H9 (cell line): ENCODE data around the gene PRSS56. TPM values are rescaled to one million over a fixed set of nuclear protein-coding genes. Genes with fewer than 3 reads are reported as not detected.

Experiments used
- DNase-seq: peaks from one replicate; pipeline ENCODE4 v3.0.0-alpha.2; 2017
- H2AFZ ChIP-seq: one replicate; pipeline ENCODE4 v1.6.1; 2013; ENCODE audit warnings: mild to moderate bottlenecking, low read length, control low read depth, moderate library complexity
- H2AK5ac ChIP-seq: 2 replicates; pipeline ENCODE4 v1.6.1; 2013; ENCODE audit warnings: low read length, control low read depth, mixed read lengths; ENCODE audit not compliant: insufficient read length
- H2BK120ac ChIP-seq: one replicate; pipeline ENCODE4 v1.6.1; 2013; ENCODE audit warnings: low read depth, mild to moderate bottlenecking, low read length, control low read depth, inconsistent platforms; ENCODE audit not compliant: poor library complexity, severe bottlenecking
- H2BK12ac ChIP-seq: 2 replicates; pipeline ENCODE4 v1.6.1; 2013; ENCODE audit warnings: low read length, control low read depth, mixed read lengths, low read depth; ENCODE audit not compliant: insufficient read length
- H2BK15ac ChIP-seq: 2 replicates; pipeline ENCODE4 v1.6.1; 2013; ENCODE audit warnings: low read depth, low read length, control low read depth
- H2BK20ac ChIP-seq: one replicate; pipeline ENCODE4 v1.6.1; 2013; ENCODE audit warnings: low read depth, mild to moderate bottlenecking, low read length, control low read depth, inconsistent platforms; ENCODE audit not compliant: poor library complexity, severe bottlenecking
- H2BK5ac ChIP-seq: 2 replicates; pipeline ENCODE4 v1.6.1; 2013; ENCODE audit warnings: low read length, control low read depth, mixed read lengths; ENCODE audit not compliant: insufficient read length
- H3K14ac ChIP-seq: 2 replicates; pipeline ENCODE4 v1.6.1; 2013; ENCODE audit warnings: low read length, control low read depth; ENCODE audit not compliant: insufficient read depth
- H3K18ac ChIP-seq: 2 replicates; pipeline ENCODE4 v1.6.1; 2013; ENCODE audit warnings: low read depth, mild to moderate bottlenecking, mixed read lengths, low read length, control low read depth; ENCODE audit not compliant: insufficient read length
- H3K23ac ChIP-seq: 2 replicates; pipeline ENCODE4 v1.6.1; 2013; ENCODE audit warnings: low read length, control low read depth, mixed read lengths, low read depth; ENCODE audit not compliant: insufficient read length
- H3K23me2 ChIP-seq: 2 replicates; pipeline ENCODE4 v1.6.1; 2013; ENCODE audit warnings: low read depth, mild to moderate bottlenecking, mixed read lengths, low read length, control low read depth; ENCODE audit not compliant: insufficient read length, poor library complexity, severe bottlenecking
- H3K27ac ChIP-seq: 2 replicates; pipeline ENCODE4 v1.5.1; 2013; ENCODE audit warnings: low read length, control low read depth, mixed read lengths, low read depth; ENCODE audit not compliant: insufficient read length
- H3K27me3 ChIP-seq: 2 replicates; pipeline ENCODE4 v1.6.1; 2013; ENCODE audit warnings: low read length, control low read depth, inconsistent platforms; ENCODE audit not compliant: insufficient read depth
- H3K4ac ChIP-seq: 2 replicates; pipeline ENCODE4 v1.6.1; 2013; ENCODE audit warnings: low read depth, mild to moderate bottlenecking, control low read depth, inconsistent platforms, low read length, moderate library complexity
- H3K4me1 ChIP-seq: 2 replicates; pipeline ENCODE4 v1.6.1; 2013; ENCODE audit warnings: low read length, control low read depth, inconsistent platforms; ENCODE audit not compliant: insufficient read depth
- H3K4me2 ChIP-seq: 2 replicates; pipeline ENCODE4 v1.6.1; 2013; ENCODE audit warnings: low read length, control low read depth, mixed read lengths; ENCODE audit not compliant: insufficient read length, insufficient read depth
- H3K56ac ChIP-seq: 2 replicates; pipeline ENCODE4 v1.6.1; 2013; ENCODE audit warnings: low read depth, mild to moderate bottlenecking, mixed read lengths, low read length, control low read depth; ENCODE audit not compliant: insufficient read length
- H3K79me1 ChIP-seq: 2 replicates; pipeline ENCODE4 v1.6.1; 2013; ENCODE audit warnings: low read depth, mild to moderate bottlenecking, moderate library complexity, low read length, control low read depth, inconsistent platforms; ENCODE audit not compliant: insufficient read depth, poor library complexity, severe bottlenecking
- H3K79me2 ChIP-seq: 2 replicates; pipeline ENCODE4 v1.6.1; 2013; ENCODE audit warnings: low read length, control low read depth, inconsistent platforms; ENCODE audit not compliant: insufficient read depth
- H3K9ac ChIP-seq: 2 replicates; pipeline ENCODE4 v1.6.1; 2013; ENCODE audit warnings: low read length, control low read depth, mixed read lengths; ENCODE audit not compliant: insufficient read length; ENCODE audit errors: extremely low read depth
- H3K9me3 ChIP-seq: one replicate; pipeline ENCODE4 v1.6.1; 2013; ENCODE audit warnings: low read depth, low read length, inconsistent platforms; ENCODE audit not compliant: control insufficient read depth
- H3T11ph ChIP-seq: one replicate; pipeline ENCODE4 v1.6.1; 2013; ENCODE audit warnings: mild to moderate bottlenecking, low read length, control low read depth, inconsistent platforms
- H4K20me1 ChIP-seq: one replicate; pipeline ENCODE4 v1.6.1; 2013; ENCODE audit not compliant: control insufficient read depth, insufficient read length, insufficient read depth
- H4K5ac ChIP-seq: 2 replicates; pipeline ENCODE4 v1.6.1; 2013; ENCODE audit warnings: low read depth, mild to moderate bottlenecking, mixed read lengths, low read length, control low read depth; ENCODE audit not compliant: insufficient read length
- H4K8ac ChIP-seq: replicated peaks from 2 replicates; pipeline ENCODE4 v1.6.1; 2013; ENCODE audit warnings: low read length, control low read depth, mixed read lengths, low read depth; ENCODE audit not compliant: insufficient read length
- H4K91ac ChIP-seq: 2 replicates; pipeline ENCODE4 v1.6.1; 2013; ENCODE audit warnings: low read depth, mild to moderate bottlenecking, moderate library complexity, mixed read lengths, low read length, control low read depth; ENCODE audit not compliant: insufficient read length
- H3K27ac Mint-ChIP-seq, 3 experiments: 2 replicates in 2 of 3; 3 replicates in 1 of 3; pipeline ENCODE4 v1.8.0; 2020 to 2021; ENCODE audit warnings: mixed read lengths in 3 of 3, mild to moderate bottlenecking in 1 of 3, moderate library complexity in 1 of 3
- H3K27me3 Mint-ChIP-seq: 2 replicates; pipeline ENCODE4 v1.8.0; 2021; ENCODE audit warnings: low read depth, mild to moderate bottlenecking, moderate library complexity, mixed read lengths
- H3K36me3 Mint-ChIP-seq, 3 experiments: 2 replicates in 2 of 3; 3 replicates in 1 of 3; pipeline ENCODE4 v1.8.0; 2020 to 2021; ENCODE audit warnings: low read depth in 3 of 3, mixed read lengths in 3 of 3; ENCODE audit not compliant: insufficient read depth in 1 of 3
- H3K4me1 Mint-ChIP-seq, 2 experiments: 2 replicates each; pipeline ENCODE4 v1.8.0; 2020; ENCODE audit warnings: mixed read lengths in 2 of 2
- H3K4me3 Mint-ChIP-seq, 2 experiments: 2 replicates in 1 of 2; 3 replicates in 1 of 2; pipeline ENCODE4 v1.8.0; 2020 to 2021; ENCODE audit warnings: mild to moderate bottlenecking in 2 of 2, mixed read lengths in 2 of 2, moderate library complexity in 1 of 2
- H3K9me3 Mint-ChIP-seq, 2 experiments: 2 replicates in 1 of 2; 3 replicates in 1 of 2; pipeline ENCODE4 v1.8.0; 2020; ENCODE audit warnings: mild to moderate bottlenecking in 2 of 2, mixed read lengths in 2 of 2, moderate library complexity in 1 of 2
- WGBS: extraction: QIAGEN DNeasy Blood & Tissue Kit; methylation state at CpG from one replicate; pipeline ENCODE4 v1.1.7; 2013; ENCODE audit warnings: missing lambda C conversion rate, low lambda C conversion rate, mixed read lengths; ENCODE audit not compliant: insufficient read length; ENCODE audit errors: extremely low coverage; 5-methylcytosine and 5-hydroxymethylcytosine counted together
- total RNA-seq: library from RNA; stranded (reverse); gene quantifications from 2 replicates; pipeline ENCODE4 v1.2.1, GENCODE V29; 2021
- TF ChIP-seq, protein P1 (sequence below): fragments of 200-600 bp; sonication (generic); conservative IDR thresholded peaks from 3 replicates; pipeline ENCODE4 v1.8.0; 2021; ENCODE audit warnings: antibody characterized with exemption, mild to moderate bottlenecking

Gene PRSS56
- total RNA-seq, 1 experiment from 2014 or later, result not detected

DNA sequence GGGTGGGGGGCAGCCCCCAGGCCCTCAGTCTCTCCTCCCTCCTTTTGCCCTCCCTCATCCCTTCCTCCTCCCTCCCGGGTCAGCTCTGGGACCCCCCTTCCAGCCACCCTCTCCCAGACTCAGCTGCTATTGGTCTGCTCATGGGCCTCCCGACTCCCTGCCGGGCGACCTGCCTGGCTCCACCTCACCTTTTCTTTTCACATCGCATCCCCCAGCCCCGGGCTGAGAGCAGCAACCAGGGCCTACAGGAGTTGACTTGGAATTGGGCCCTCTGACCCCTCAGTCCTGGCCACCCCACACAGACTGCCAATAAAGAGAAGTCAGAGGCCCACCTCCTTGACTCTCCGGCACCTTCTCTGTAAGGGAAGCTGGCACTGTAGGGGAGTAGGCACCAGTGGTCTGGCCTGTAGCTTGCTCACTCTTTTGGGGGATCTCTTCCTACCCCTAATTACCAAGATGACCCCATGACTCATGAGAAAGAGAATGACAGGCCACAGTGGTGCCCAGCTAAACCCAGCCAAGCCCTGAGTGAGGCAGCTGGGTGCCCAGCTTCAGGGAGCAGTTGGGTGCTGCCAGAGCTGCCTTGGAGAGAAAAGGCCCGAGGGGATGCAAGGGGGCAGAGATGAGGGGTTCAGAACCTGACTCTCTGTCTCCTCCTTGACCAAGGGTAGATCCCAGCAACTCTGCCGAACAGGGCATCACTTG lies 30.5 kb upstream of the PRSS56 start:
- Histone ChIP-seq H2BK20ac (no peak overlapping the region), H3K56ac (no peak overlapping the region), H2AFZ (no peak overlapping the region), H3K23me2 (peaks cover 9% of the 10 kb centered on the region), H3K4me1 (peaks cover 2% of the 10 kb centered on the region; the same call in 1 of the 2 replicates), H2AK5ac (no peak overlapping the region), H2BK120ac (no peak overlapping the region), H3K9me3 (no peaks in the 10 kb centered on the region), H3T11ph (no peak overlapping the region), H3K79me2 (no peaks in the 10 kb centered on the region), H3K23ac (no peak overlapping the region), H4K8ac (no peak overlapping the region), H3K79me1 (no peaks in the 10 kb centered on the region), H3K27me3 (peaks cover 28% of the 10 kb centered on the region), H4K5ac (no peak overlapping the region), H4K20me1 (no peaks in the 10 kb centered on the region), H3K9ac (no peak overlapping the region), H3K18ac (no peak overlapping the region), H2BK12ac (no peak overlapping the region), H3K14ac (no peak overlapping the region), H3K4me2 (no peak overlapping the region), H2BK15ac (no peak overlapping the region), H2BK5ac (no peak overlapping the region), H4K91ac (no peak overlapping the region), H3K4ac (no peak overlapping the region), H3K27ac (no peak overlapping the region)
- WGBS, result no CpG with 5 or more reads among the region's 9 CpGs
- no peak overlapping the region for H3K27ac Mint-ChIP-seq
- H3K27me3 Mint-ChIP-seq, result peaks cover 71% of the 10 kb centered on the region
- H3K36me3 Mint-ChIP-seq, result peaks cover 0 to under 1% (median 0%) of the 10 kb centered on the region in 3 experiments; a peak in 2 of 7 replicates
- DNase-seq, result peak; percentile 47
- peak overlapping the region in 1 of 2 experiments; percentile 10; a peak in 1 of 5 replicates for H3K4me3 Mint-ChIP-seq
- TF ChIP-seq, protein P1, sequence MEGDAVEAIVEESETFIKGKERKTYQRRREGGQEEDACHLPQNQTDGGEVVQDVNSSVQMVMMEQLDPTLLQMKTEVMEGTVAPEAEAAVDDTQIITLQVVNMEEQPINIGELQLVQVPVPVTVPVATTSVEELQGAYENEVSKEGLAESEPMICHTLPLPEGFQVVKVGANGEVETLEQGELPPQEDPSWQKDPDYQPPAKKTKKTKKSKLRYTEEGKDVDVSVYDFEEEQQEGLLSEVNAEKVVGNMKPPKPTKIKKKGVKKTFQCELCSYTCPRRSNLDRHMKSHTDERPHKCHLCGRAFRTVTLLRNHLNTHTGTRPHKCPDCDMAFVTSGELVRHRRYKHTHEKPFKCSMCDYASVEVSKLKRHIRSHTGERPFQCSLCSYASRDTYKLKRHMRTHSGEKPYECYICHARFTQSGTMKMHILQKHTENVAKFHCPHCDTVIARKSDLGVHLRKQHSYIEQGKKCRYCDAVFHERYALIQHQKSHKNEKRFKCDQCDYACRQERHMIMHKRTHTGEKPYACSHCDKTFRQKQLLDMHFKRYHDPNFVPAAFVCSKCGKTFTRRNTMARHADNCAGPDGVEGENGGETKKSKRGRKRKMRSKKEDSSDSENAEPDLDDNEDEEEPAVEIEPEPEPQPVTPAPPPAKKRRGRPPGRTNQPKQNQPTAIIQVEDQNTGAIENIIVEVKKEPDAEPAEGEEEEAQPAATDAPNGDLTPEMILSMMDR, result no peak
- peaks cover 28 to 48% of the 10 kb centered on the region in 2 experiments for H3K4me1 Mint-ChIP-seq
- no peaks in the 10 kb centered on the region; a peak in 1 of 5 replicates for H3K9me3 Mint-ChIP-seq
